GM21360 (cell line): ENCODE data around the gene NEK8.

Source experiments
- ATAC-seq: cut with Tn5 transposase; IDR thresholded peaks from one replicate; pipeline ENCODE4 v1.9.1; 2021; ENCODE audit warnings: mild to moderate bottlenecking, moderate library complexity; ENCODE audit not compliant: unreplicated experiment

NEK8 gene

DNA sequence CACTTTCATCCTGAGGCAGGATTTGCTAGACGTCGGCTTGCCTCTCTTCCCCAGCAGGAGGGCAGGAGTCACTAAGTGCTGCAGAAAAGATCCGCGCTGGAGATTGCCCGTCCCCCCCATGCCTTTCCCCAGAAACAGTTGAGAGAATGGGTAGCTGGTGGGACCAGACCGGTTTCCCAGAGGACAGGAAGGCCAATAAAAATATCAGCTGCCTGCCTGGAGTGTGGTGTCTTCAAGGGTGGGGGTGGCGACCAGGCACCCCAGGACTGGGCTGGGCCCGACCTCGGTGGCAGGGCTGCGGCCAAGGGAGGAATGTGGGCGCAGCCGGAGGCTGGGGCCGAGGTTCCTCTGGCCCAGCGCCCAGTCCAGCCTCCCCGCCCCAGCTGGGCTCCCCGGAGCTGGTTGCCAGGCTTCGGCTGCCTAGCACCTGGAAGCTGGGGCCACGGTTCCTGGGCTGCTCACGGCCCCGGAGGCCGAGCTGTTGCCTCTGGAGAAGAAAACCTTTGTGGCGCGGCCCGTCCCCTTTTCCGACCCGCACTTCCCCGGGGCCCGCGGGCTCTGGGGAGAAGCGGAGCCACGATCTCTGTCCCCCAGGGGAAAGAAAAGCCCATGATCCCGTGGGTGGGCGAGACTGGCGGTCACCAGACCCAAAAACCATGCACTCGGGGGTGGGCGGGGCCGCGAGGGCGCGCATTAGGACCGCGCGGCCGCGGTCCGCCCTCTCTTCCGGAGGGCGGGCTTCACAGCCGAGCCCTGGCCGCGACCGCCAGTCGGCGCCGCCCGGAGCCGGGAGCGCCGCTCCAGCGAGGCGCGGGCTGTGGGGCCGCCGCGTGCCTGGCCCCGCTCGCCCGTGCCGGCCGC, 14.9 kb downstream of the NEK8 start, which contains the start of gene TRAF4:
TRAF4 (plus strand) TSS at position 769 of the 861 bp plus-strand sequence. CDS start 102 bp downstream, outside the sequence.
- peak; percentile 59 for ATAC-seq

DNA sequence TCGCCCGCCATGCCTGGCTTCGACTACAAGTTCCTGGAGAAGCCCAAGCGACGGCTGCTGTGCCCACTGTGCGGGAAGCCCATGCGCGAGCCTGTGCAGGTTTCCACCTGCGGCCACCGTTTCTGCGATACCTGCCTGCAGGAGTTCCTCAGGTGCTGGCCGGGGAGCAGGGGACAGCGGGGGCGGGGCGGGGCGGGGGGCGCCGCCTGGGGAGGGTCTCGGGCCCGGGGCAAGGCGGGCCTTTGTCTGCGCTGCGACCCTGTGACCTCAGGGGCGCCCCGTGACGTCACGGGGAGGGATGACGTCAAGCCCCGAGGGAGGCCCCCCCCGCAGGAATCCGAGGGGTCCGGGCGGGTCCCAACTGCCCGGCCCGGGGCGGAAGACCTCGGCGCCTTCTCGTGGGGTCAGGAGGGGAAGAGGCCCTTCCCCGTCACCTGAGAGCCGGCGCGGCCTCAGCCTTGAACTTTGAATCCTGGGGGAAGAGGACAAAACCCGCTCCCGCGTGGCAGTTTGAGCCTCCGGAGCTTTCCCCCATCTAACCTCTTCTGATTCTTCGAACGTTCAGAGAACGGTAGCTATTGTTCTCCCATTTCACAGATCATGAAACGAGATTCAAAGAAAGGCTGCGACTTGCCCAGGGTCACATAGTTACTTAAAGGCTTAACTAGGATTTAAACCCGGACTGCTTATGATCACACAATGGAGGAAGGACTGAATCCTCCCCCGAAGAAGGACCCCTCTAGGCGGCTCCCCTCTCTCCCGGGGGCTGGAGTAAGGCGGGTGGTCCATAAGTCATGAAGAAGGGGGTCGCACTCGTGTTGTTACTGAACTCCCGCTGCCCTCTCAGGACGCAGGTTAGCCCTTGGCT, 15.8 kb downstream of the NEK8 start:
- peak; percentile 15 for ATAC-seq

GRCh38 chr17:28744972-28745785, 16.6 kb downstream of the NEK8 start:
- no peak for ATAC-seq

DNA sequence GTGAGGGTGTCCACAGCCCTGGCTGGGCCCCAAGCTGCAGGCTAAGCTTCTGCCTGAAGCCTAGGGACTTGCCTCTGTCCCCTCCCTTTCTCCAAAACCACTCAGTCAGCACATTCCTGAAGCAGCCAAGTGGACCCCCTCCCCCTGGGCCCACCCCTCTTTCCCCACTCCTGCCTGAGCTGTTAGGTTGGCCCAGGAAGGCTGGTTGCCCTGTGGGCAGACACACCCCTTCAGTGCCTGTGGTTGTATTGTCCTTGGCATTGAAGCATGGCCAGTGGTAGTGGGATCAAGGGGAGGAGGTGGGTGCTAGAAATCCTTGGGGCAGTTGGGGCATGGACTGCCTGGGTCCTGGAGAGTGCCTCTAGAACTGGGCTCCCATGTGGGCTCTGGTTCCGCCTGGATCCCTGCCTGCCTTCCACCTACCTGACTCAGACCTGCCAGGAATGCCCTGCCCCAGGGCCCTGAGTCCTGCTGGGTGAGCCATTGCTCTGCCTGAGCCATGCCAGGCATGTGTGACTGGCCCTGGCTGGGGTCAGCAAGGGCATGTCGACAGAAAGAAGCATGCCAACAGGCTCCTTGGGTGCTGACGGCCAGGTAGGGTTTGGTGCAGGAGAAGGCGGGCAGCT, 17.3 kb downstream of the NEK8 start:
- ATAC-seq: no peak

GRCh38 chr17:28746611-28747050, 18.0 kb downstream of the NEK8 start:
- ATAC-seq: no peak

DNA sequence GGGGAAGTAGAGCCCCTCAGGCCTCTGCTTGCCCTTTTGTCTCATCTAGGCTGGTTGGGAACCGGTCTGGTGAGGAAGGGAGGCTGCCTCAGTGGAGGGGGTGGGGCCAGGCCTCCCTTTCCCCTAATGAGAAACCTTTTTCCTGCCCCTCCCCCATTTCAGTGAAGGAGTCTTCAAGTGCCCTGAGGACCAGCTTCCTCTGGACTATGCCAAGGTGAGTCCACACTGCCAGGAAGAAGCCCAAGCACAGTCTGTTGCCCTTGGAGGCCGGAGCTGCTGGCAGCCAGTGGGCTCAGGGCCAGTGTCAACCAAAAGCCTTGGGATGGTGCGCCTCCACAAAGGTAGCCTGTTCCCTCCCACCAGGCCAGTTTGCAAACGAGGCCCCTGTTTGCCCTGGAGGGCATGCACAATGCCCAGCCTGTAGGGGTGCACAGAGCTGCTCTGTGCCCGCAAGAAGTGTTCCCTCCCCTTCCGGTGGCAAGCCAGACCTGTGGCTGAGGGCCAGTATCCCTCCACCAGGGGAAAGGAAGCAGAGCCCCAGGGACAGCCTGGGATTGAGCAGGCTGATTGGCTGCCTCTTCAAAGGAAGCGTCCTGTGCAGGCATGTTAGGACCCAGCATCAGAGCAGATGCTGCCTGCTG, 18.6 kb downstream of the NEK8 start:
- no peak for ATAC-seq

- no peak for ATAC-seq
Observed at GRCh38 chr17:28747801-28748750, 19.5 kb downstream of the NEK8 start.

DNA sequence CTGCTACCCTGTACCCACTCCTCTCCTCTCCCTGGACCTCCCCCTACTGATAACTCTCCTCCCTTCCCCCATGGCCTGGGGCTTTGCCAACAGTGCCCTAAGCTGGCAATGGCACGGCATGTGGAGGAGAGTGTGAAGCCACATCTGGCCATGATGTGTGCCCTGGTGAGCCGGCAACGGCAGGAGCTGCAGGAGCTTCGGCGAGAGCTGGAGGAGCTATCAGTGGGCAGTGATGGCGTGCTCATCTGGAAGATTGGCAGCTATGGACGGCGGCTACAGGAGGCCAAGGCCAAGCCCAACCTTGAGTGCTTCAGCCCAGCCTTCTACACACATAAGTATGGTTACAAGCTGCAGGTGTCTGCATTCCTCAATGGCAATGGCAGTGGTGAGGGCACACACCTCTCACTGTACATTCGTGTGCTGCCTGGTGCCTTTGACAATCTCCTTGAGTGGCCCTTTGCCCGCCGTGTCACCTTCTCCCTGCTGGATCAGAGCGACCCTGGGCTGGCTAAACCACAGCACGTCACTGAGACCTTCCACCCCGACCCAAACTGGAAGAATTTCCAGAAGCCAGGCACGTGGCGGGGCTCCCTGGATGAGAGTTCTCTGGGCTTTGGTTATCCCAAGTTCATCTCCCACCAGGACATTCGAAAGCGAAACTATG, 20.4 kb downstream of the NEK8 start:
- ATAC-seq: no peak

GRCh38 chr17:28749516-28750177, 21.1 kb downstream of the NEK8 start:
- ATAC-seq: no peak

DNA sequence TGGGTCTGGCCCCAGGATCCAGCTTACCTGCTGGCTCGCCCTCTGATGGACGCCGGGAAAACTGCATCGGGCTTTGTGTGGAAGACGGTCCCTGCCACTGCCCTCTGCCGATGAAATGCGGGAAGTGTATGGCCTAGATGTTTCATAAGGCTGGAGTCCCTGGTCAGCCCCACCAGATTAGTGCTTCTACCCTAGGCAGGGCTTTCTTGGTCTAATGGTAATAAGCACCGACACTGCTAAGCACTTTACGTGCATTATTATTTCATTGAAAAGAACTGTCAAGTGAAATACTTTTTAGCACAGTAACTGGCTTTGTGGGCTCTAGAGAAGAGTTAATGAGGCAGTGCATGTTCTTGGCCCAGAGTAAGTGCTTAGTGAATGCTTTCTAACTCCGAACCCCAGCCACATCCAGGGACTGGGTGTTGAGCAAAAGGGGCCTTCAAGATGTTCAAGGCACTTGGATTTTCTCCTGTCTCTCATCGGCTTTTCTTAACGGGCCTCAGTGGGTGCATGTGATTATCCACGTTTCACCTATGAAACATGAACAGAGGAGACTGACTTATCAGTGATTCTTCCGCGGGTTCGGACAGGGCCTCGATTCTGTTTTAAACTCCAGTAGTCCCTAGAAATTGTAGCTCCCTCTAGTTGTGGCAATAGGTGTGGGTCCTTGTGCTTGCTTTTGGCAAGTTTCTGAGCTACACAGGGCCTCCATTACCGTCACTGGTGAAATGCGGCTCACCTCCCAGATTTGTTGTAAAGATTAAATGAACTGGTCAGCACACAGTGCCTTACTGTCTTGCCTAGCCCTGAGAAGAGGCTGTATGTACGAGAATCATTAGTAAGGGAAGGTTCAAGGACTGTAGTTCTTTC, 21.8 kb downstream of the NEK8 start:
- ATAC-seq: peak; percentile 47

DNA sequence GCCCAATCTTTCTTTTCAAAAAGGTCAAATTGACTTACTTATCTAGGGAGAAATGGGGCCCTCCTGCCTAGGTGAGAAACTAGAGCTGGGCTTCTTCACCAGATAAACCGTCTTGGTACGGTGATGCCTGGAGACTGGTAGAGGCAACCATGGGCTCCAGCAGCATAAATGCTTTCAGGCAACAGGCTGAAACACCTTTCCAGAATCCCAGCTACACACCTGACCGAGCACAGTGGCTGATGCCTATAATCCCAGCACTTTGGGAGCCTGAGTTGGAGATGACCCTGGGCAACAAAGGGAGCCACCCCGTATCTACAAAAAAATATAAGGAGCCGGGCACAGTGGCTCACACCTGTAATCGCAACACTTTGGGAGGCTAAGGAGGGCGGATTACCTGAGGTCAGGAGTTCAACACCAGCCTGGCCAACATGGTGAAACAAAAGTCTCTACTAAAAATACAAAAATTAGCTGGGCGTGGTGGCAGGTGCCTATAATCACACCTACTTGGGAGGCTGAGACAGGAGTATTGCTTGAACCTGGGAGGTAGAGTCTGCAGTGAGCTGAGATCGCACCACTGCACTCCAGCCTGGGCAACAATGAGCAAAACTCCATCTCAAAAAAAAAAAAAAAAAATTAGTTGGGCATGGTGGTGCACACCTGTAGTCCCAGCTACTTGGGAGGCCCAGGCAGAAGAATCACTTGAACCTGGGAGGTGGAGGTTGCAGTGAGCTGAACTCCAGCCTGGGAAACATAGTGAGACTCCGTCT, 23.2 kb downstream of the NEK8 start:
- ATAC-seq: no peak

DNA sequence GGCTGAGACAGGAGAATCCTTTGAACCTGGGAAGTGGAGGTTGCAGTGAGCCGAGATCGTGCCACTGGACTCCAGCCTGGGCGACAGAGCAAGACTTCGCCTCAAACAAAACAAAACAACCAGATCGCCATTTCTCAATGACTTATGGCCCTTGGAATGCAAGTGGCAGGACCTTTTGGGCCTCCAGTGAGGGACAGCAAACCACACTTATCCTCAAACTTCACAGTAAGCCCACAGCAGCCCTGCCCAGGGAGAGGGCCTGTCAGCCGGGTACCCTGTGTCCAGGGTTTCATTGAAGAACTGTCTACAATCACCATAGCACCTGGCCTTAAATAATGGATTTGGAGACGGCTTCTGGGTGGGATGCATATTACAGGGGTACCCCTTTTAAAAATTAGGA, 26.9 kb downstream of the NEK8 start:
- ATAC-seq: no peak

- ATAC-seq: no peak
Observed at GRCh38 chr17:28756049-28756804, 27.6 kb downstream of the NEK8 start.

GRCh38 chr17:28758411-28759121, 30.0 kb downstream of the NEK8 start:
- no peak for ATAC-seq
